ENCODE measurements around the gene PKD1L1.

PKD1L1 gene

GRCh38 chr7:47967708-47968107 lies 19.4 kb upstream of the PKD1L1 start:
- ChIA-PET POLR2A (no interaction called here), CTCF (interaction anchor here (0.6 to 2.0 kb wide), 5 partner anchors 22 to 701 kb away, joined by 3 to 10 read pairs (median 3); no protein-coding TSS in a partner anchor)
- Histone ChIP-seq H3K4me1 (ENCODE audit: control insufficient read depth, insufficient read depth, low read length) (no peaks in the 10 kb centered on the region), H3K36me3 (ENCODE audit: control insufficient read depth in 2 of 2, insufficient read depth in 1 of 2, low read length in 2 of 2) (peaks cover 29 to 75% of the 10 kb centered on the region in 2 experiments), H3K27ac (ENCODE audit: extremely low read depth, low read depth, low read length) (no peak overlapping the region), H3K4me3 (ENCODE audit: low read depth, low read length) (no peak overlapping the region), H3K9me3 (ENCODE audit: control insufficient read depth, insufficient read depth, low read depth, low read length) (no peaks in the 10 kb centered on the region)
- TF ChIP-seq ZNF670 (tag by site-specific recombination; IDR thresholded peaks at IDR 0.05; ENCODE audit: low read depth) (no peak), ZNF610 (tag by site-specific recombination; IDR thresholded peaks at IDR 0.05; ENCODE audit: borderline replicate concordance) (no peak), ZNF544 (tag by site-specific recombination; IDR thresholded peaks at IDR 0.05) (no peak), ZFP37 (tag by site-specific recombination; IDR thresholded peaks at IDR 0.05) (no peak), HOXC10 (CRISPR knock-in tag; IDR thresholded peaks at IDR 0.05) (no peak), ZSCAN4 (tag by site-specific recombination; IDR thresholded peaks at IDR 0.05) (no peak), ZNF354C (tag by site-specific recombination; IDR thresholded peaks at IDR 0.05; ENCODE audit: borderline replicate concordance, low read depth) (no peak), ZNF488 (tag by site-specific recombination; IDR thresholded peaks at IDR 0.05) (no peak), PATZ1 (tag by site-specific recombination; IDR thresholded peaks at IDR 0.05) (no peak), MZF1 (tag by site-specific recombination; IDR thresholded peaks at IDR 0.05; ENCODE audit: borderline replicate concordance) (no peak), ZNF677 (tag by site-specific recombination; IDR thresholded peaks at IDR 0.05) (no peak), ZNF785 (tag by site-specific recombination; IDR thresholded peaks at IDR 0.05) (no peak), PBX3 (CRISPR knock-in tag; IDR thresholded peaks at IDR 0.05) (no peak)

GRCh38 chr7:47967123-47967522 lies 18.9 kb upstream of the PKD1L1 start:
- ChIA-PET POLR2A (no interaction called here), CTCF (interaction anchor here (0.6 to 2.0 kb wide), 6 partner anchors 16 to 700 kb away, joined by 3 to 10 read pairs (median 3); no protein-coding TSS in a partner anchor)
- H3K9me3 ChIP-seq (ENCODE audit: control insufficient read depth, insufficient read depth, low read depth, low read length): no peaks in the 10 kb centered on the region
- peaks cover 35 to 75% of the 10 kb centered on the region in 2 experiments for H3K36me3 ChIP-seq (ENCODE audit: control insufficient read depth in 2 of 2, insufficient read depth in 1 of 2, low read length in 2 of 2)
- H3K27ac ChIP-seq (ENCODE audit: extremely low read depth, low read depth, low read length): no peak overlapping the region
- H3K4me3 ChIP-seq (ENCODE audit: low read depth, low read length): no peak overlapping the region
- H3K4me1 ChIP-seq (ENCODE audit: control insufficient read depth, insufficient read depth, low read length): no peaks in the 10 kb centered on the region
- TF ChIP-seq ZNF274 (IDR thresholded peaks at IDR 0.05; ENCODE audit: low read length): no peak
- no peak for TF ChIP-seq ZNF274 (tag by site-specific recombination; IDR thresholded peaks at IDR 0.05; ENCODE audit: borderline replicate concordance)
- TF ChIP-seq GLIS1 (tag by site-specific recombination; IDR thresholded peaks at IDR 0.05): no peak
- TF ChIP-seq ZNF19 (tag by site-specific recombination; IDR thresholded peaks at IDR 0.05; ENCODE audit: low read depth): no peak
- TF ChIP-seq PRDM6 (tag by site-specific recombination; IDR thresholded peaks at IDR 0.05): no peak
- TF ChIP-seq ZNF549 (tag by site-specific recombination; IDR thresholded peaks at IDR 0.05): no peak
- no peak for TF ChIP-seq ZNF513 (tag by site-specific recombination; IDR thresholded peaks at IDR 0.05)
- no peak for TF ChIP-seq ZNF610 (tag by site-specific recombination; IDR thresholded peaks at IDR 0.05; ENCODE audit: borderline replicate concordance)
- TF ChIP-seq ZNF423 (tag by site-specific recombination; IDR thresholded peaks at IDR 0.05): no peak
- TF ChIP-seq ZNF302 (tag by site-specific recombination; IDR thresholded peaks at IDR 0.05; ENCODE audit: low read depth): no peak
- TF ChIP-seq RBAK (tag by site-specific recombination; IDR thresholded peaks at IDR 0.05): no peak
- no peak for TF ChIP-seq ZNF169 (tag by site-specific recombination; IDR thresholded peaks at IDR 0.05)
- TF ChIP-seq BCL11A (tag by site-specific recombination; IDR thresholded peaks at IDR 0.05; ENCODE audit: low read depth): no peak
- no peak for TF ChIP-seq ZNF596 (tag by site-specific recombination; IDR thresholded peaks at IDR 0.05)
- no peak for TF ChIP-seq ZNF600 (tag by site-specific recombination; IDR thresholded peaks at IDR 0.05)

Data from HEK293 (cell line).